ENCODE results near the gene ST3GAL3.
"Not testable (repeated sequence)": the region's sequence is repeated elsewhere in the genome, so short reads cannot be mapped to it uniquely, and the experiment has no call there.

DNA sequence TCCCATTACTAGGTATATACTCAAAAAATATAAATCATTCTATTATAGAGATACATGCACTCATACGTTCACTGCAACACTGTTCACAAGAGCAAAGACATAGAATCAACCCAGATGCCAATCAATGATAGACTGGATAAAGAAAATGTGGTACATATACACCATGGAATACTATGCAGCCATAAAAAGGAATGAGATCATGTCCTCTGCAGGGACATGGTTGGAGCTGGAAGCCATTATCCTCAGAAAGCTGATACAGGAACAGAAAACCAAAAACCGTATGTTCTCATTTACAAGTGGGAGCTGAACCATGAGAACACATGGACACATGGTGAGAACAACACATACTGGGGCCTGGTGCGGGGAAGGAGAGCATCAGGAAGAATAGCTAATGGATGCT, 70.6 kb downstream of the ST3GAL3 start:
- not testable (repeated sequence) for TF ChIP-seq EZH2 (IDR thresholded peaks at IDR 0.05; ENCODE audit: borderline replicate concordance)
- TF ChIP-seq, protein P1, sequence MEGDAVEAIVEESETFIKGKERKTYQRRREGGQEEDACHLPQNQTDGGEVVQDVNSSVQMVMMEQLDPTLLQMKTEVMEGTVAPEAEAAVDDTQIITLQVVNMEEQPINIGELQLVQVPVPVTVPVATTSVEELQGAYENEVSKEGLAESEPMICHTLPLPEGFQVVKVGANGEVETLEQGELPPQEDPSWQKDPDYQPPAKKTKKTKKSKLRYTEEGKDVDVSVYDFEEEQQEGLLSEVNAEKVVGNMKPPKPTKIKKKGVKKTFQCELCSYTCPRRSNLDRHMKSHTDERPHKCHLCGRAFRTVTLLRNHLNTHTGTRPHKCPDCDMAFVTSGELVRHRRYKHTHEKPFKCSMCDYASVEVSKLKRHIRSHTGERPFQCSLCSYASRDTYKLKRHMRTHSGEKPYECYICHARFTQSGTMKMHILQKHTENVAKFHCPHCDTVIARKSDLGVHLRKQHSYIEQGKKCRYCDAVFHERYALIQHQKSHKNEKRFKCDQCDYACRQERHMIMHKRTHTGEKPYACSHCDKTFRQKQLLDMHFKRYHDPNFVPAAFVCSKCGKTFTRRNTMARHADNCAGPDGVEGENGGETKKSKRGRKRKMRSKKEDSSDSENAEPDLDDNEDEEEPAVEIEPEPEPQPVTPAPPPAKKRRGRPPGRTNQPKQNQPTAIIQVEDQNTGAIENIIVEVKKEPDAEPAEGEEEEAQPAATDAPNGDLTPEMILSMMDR (IDR thresholded peaks at IDR 0.05; ENCODE audit: poor library complexity): not testable (repeated sequence)

All from hepatocyte (in vitro differentiated cells).